ENCODE results near the gene ABLIM1.

Gene ABLIM1

DNA sequence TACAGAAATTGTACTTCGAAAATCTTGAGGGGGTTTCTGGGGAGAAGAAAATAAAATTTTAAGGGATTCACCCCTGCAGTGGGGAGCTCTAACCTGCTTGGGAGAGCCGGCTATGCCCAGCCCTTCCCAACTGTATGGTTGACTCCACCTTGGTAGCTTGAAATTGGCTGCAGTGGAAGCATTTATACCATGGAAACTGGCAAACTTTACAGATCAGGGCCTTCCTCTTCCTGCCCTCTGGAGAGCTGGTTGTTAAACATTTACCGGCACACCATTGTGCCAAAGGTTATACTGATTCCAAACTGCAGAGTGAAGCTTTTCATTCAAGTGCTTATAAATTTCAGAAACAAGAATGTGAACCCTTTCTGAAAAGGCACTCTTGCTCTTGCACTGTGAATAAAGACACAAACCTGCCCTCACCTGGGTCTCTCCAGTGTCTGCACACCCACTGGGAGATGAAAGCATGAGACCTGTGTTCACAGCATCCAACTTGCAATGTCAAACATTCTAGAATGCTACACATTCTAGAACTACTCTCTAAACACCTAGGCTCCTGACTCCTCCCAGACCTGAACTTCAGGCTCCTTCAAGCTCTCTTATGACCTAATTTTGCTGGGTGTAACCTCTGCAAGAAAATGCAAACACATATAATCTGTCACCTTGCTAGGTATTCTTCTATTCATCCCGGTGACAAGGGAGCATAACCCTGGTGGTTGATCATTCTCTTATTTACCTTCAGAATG lies 44.7 kb downstream of the ABLIM1 start:
- H3K27me3 ChIP-seq (ENCODE audit: insufficient read depth, low read depth, severe bottlenecking): no peaks in the 10 kb centered on the region
- no peaks in the 10 kb centered on the region; the same call in 1 of the 2 replicates for H3K36me3 ChIP-seq
- TF ChIP-seq, protein P1, sequence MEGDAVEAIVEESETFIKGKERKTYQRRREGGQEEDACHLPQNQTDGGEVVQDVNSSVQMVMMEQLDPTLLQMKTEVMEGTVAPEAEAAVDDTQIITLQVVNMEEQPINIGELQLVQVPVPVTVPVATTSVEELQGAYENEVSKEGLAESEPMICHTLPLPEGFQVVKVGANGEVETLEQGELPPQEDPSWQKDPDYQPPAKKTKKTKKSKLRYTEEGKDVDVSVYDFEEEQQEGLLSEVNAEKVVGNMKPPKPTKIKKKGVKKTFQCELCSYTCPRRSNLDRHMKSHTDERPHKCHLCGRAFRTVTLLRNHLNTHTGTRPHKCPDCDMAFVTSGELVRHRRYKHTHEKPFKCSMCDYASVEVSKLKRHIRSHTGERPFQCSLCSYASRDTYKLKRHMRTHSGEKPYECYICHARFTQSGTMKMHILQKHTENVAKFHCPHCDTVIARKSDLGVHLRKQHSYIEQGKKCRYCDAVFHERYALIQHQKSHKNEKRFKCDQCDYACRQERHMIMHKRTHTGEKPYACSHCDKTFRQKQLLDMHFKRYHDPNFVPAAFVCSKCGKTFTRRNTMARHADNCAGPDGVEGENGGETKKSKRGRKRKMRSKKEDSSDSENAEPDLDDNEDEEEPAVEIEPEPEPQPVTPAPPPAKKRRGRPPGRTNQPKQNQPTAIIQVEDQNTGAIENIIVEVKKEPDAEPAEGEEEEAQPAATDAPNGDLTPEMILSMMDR (IDR thresholded peaks at IDR 0.05; ENCODE audit: low read depth, low read length): no peak
- H3K4me3 ChIP-seq (ENCODE audit: low read depth, low read length): no peak overlapping the region
- no peak for DNase-seq
- peaks cover 3% of the 10 kb centered on the region for H3K9me3 ChIP-seq (ENCODE audit: severe bottlenecking)
- H3K27ac ChIP-seq: no peak overlapping the region

DNA sequence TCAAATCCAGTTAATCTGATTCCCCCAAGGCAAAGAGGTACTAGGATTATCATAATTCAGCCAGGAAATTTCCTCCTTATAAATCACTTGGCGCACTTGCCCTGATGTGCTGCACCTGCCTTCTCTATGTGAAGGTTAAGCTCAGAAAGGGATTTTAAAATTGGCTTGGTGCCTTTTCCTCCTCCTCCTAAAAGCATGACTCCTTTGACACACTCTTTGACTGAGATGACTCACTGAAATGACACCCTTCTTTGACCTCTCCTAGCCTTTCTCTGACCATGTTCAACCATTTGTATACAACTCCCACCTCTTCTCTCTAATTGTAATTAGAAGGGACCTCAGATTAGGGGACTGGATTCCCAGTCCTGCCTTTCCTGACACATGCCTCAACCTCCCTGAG lies 46.5 kb downstream of the ABLIM1 start:
- peak overlapping the region; percentile 32 for H3K27ac ChIP-seq
- TF ChIP-seq, protein P1 (IDR thresholded peaks at IDR 0.05; ENCODE audit: low read depth, low read length): no peak
- no peak overlapping the region for H3K4me3 ChIP-seq (ENCODE audit: low read depth, low read length)
- H3K36me3 ChIP-seq: no peaks in the 10 kb centered on the region; the same call in 1 of the 2 replicates
- DNase-seq: peak; percentile 62
- H3K27me3 ChIP-seq (ENCODE audit: insufficient read depth, low read depth, severe bottlenecking): no peaks in the 10 kb centered on the region
- H3K9me3 ChIP-seq (ENCODE audit: severe bottlenecking): peaks cover 3% of the 10 kb centered on the region

DNA sequence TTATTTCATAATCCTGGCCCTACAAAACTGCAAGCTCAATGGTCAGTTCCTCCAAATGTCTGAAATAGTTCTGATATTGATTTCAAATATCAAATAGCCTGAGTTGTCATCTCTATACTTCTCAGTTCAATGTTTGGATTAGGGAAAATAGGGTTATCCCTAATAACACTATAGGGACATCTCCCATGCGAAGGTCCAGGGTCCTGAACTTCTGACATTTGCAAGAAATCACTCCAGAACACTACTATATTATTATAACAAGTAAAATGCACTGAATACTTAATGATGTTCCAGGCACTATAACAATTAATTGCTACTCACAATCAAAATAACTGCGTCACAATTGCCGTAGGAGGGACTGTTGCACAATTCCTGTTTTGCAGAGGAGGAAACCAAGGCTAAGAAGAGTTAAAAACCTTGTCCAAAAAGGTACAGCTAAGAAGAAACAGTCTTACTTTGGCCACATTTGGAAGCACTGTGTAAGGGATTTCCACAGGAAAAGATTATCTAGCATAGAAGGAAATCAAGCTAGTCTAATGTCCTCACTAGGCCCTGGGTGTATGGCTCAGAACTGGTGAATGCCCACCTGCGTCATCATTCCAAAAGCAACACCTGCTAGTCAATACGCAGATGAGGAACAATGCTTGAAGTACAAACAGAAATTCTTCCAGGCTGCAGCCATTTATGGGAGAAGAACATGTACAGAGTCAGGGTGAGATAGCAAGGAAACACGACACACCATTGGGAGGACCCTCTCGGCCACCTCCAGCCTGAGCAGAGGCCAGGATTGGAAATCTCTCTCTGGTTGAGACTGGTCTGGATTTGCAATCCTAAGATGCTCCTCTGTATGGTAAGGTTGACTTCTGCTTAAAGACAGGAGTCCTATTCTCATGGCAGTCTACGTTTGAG lies 48.3 kb downstream of the ABLIM1 start:
- no peak overlapping the region for H3K27ac ChIP-seq
- DNase-seq: no peak
- H3K4me3 ChIP-seq (ENCODE audit: low read depth, low read length): no peak overlapping the region
- no peaks in the 10 kb centered on the region for H3K27me3 ChIP-seq (ENCODE audit: insufficient read depth, low read depth, severe bottlenecking)
- no peaks in the 10 kb centered on the region; the same call in 1 of the 2 replicates for H3K36me3 ChIP-seq
- H3K9me3 ChIP-seq (ENCODE audit: severe bottlenecking): peaks cover 3% of the 10 kb centered on the region
- TF ChIP-seq, protein P1 (IDR thresholded peaks at IDR 0.05; ENCODE audit: low read depth, low read length): no peak

- Histone ChIP-seq H3K4me3 (ENCODE audit: low read depth, low read length) (no peak overlapping the region), H3K27me3 (ENCODE audit: insufficient read depth, low read depth, severe bottlenecking) (no peaks in the 10 kb centered on the region), H3K36me3 (no peaks in the 10 kb centered on the region; the same call in 1 of the 2 replicates), H3K9me3 (ENCODE audit: severe bottlenecking) (no peaks in the 10 kb centered on the region), H3K27ac (no peak overlapping the region)
- TF ChIP-seq, protein P1 (IDR thresholded peaks at IDR 0.05; ENCODE audit: low read depth, low read length): no peak
- DNase-seq: no peak
Observed at GRCh38 chr10:114607358-114607998, 50.6 kb downstream of the ABLIM1 start.

GRCh38 chr10:114605155-114605797 lies 52.8 kb downstream of the ABLIM1 start:
- no peak overlapping the region for H3K27ac ChIP-seq
- DNase-seq: no peak
- H3K4me3 ChIP-seq (ENCODE audit: low read depth, low read length): no peak overlapping the region
- H3K27me3 ChIP-seq (ENCODE audit: insufficient read depth, low read depth, severe bottlenecking): no peaks in the 10 kb centered on the region
- no peaks in the 10 kb centered on the region for H3K9me3 ChIP-seq (ENCODE audit: severe bottlenecking)
- TF ChIP-seq, protein P1 (IDR thresholded peaks at IDR 0.05; ENCODE audit: low read depth, low read length): no peak
- H3K36me3 ChIP-seq: no peaks in the 10 kb centered on the region; the same call in 1 of the 2 replicates
